T-helper 1 cell treated with Interleukin-12 subunit alpha and Interleukin-12 subunit beta and Interleukin-4 antibody, amounts not matched to agents 30 μg/mL and 1 μg/mL, for 36 hours (primary cell): Measurements from ENCODE around the gene HSPB1.
"Not testable (repeated sequence)": the region's sequence is repeated elsewhere in the genome, so short reads cannot be mapped to it uniquely, and the experiment has no call there.

Source experiments
- H3K27ac Mint-ChIP-seq: one replicate; pipeline ENCODE4 v1.8.0; 2021; ENCODE audit warnings: mild to moderate bottlenecking, mixed read lengths
- H3K27me3 Mint-ChIP-seq: one replicate; pipeline ENCODE4 v1.8.0; 2021; ENCODE audit warnings: low read depth, mixed read lengths
- H3K36me3 Mint-ChIP-seq: one replicate; pipeline ENCODE4 v1.8.0; 2021; ENCODE audit warnings: low read depth, mixed read lengths
- H3K4me1 Mint-ChIP-seq: one replicate; pipeline ENCODE4 v1.8.0; 2021; ENCODE audit warnings: low read depth, mixed read lengths
- H3K4me3 Mint-ChIP-seq: one replicate; pipeline ENCODE4 v1.8.0; 2021; ENCODE audit warnings: mild to moderate bottlenecking, moderate library complexity, mixed read lengths
- H3K9me3 Mint-ChIP-seq: one replicate; pipeline ENCODE4 v1.8.0; 2021; ENCODE audit warnings: mixed read lengths

The HSPB1 gene

GRCh38 chr7:76310102-76310957 is 7.9 kb downstream of the HSPB1 start:
- Mint-ChIP-seq H3K36me3 (no peaks in the 10 kb centered on the region), H3K27me3 (no peaks in the 10 kb centered on the region), H3K4me1 (peaks cover 8% of the 10 kb centered on the region), H3K9me3 (no peaks in the 10 kb centered on the region), H3K4me3 (no peak overlapping the region), H3K27ac (no peak overlapping the region)

- not testable (repeated sequence) for H3K27me3 Mint-ChIP-seq, H3K36me3 Mint-ChIP-seq
These were observed 9.4 kb downstream of the HSPB1 start for GRCh38 chr7:76311838-76312237.

GRCh38 chr7:76314042-76314721 is 11.7 kb downstream of the HSPB1 start:
- H3K4me1 Mint-ChIP-seq: peaks cover 24% of the 10 kb centered on the region
- H3K4me3 Mint-ChIP-seq: peak overlapping the region; percentile 62
- no peaks in the 10 kb centered on the region for H3K27me3 Mint-ChIP-seq
- no peaks in the 10 kb centered on the region for H3K36me3 Mint-ChIP-seq
- no peaks in the 10 kb centered on the region for H3K9me3 Mint-ChIP-seq
- H3K27ac Mint-ChIP-seq: peak overlapping the region; percentile 86

More at GRCh38 chr7:76311838-76312237, 9.4 kb downstream of the HSPB1 start:
- H3K4me1 Mint-ChIP-seq, H3K27ac Mint-ChIP-seq, H3K4me3 Mint-ChIP-seq, H3K9me3 Mint-ChIP-seq: not testable (repeated sequence)

GRCh38 chr7:76314740-76315139 is 12.3 kb downstream of the HSPB1 start:
- H3K4me1 Mint-ChIP-seq: peaks cover 25% of the 10 kb centered on the region
- not testable (repeated sequence) for H3K36me3 Mint-ChIP-seq, H3K27ac Mint-ChIP-seq, H3K27me3 Mint-ChIP-seq, H3K9me3 Mint-ChIP-seq, H3K4me3 Mint-ChIP-seq

- Mint-ChIP-seq H3K9me3 (no peaks in the 10 kb centered on the region), H3K4me3 (no peak overlapping the region), H3K4me1 (peaks cover 28% of the 10 kb centered on the region), H3K27me3 (no peaks in the 10 kb centered on the region), H3K36me3 (no peaks in the 10 kb centered on the region), H3K27ac (no peak overlapping the region)
These were observed 12.9 kb downstream of the HSPB1 start for GRCh38 chr7:76315364-76315763.

- peak overlapping the region; percentile 89 for H3K4me3 Mint-ChIP-seq
- H3K4me1 Mint-ChIP-seq: peaks cover 32% of the 10 kb centered on the region
- peak overlapping the region; percentile 98 for H3K27ac Mint-ChIP-seq
- no peaks in the 10 kb centered on the region for H3K27me3 Mint-ChIP-seq
- peaks cover 2% of the 10 kb centered on the region for H3K36me3 Mint-ChIP-seq
- H3K9me3 Mint-ChIP-seq: no peaks in the 10 kb centered on the region
These were observed 14.7 kb downstream of the HSPB1 start for GRCh38 chr7:76316984-76317781.

GRCh38 chr7:76317782-76318487 is 15.5 kb downstream of the HSPB1 start:
- Mint-ChIP-seq H3K9me3 (no peaks in the 10 kb centered on the region), H3K36me3 (peaks cover 2% of the 10 kb centered on the region), H3K4me1 (peaks cover 32% of the 10 kb centered on the region), H3K27ac (peak overlapping the region; percentile 98), H3K27me3 (no peaks in the 10 kb centered on the region), H3K4me3 (peak overlapping the region; percentile 89)

GRCh38 chr7:76318488-76319353 is 16.2 kb downstream of the HSPB1 start:
- no peaks in the 10 kb centered on the region for H3K27me3 Mint-ChIP-seq
- H3K4me1 Mint-ChIP-seq: peaks cover 30% of the 10 kb centered on the region
- no peaks in the 10 kb centered on the region for H3K9me3 Mint-ChIP-seq
- peak overlapping the region; percentile 98 for H3K27ac Mint-ChIP-seq
- H3K36me3 Mint-ChIP-seq: peaks cover 2% of the 10 kb centered on the region
- peak overlapping the region; percentile 89 for H3K4me3 Mint-ChIP-seq

- H3K27me3 Mint-ChIP-seq: no peaks in the 10 kb centered on the region
- H3K4me3 Mint-ChIP-seq: no peak overlapping the region
- peaks cover 27% of the 10 kb centered on the region for H3K36me3 Mint-ChIP-seq
- peaks cover 21% of the 10 kb centered on the region for H3K4me1 Mint-ChIP-seq
- H3K9me3 Mint-ChIP-seq: no peaks in the 10 kb centered on the region
- no peak overlapping the region for H3K27ac Mint-ChIP-seq
These were observed 22.6 kb downstream of the HSPB1 start for GRCh38 chr7:76325092-76325491.

- no peak overlapping the region for H3K4me3 Mint-ChIP-seq
- no peaks in the 10 kb centered on the region for H3K9me3 Mint-ChIP-seq
- peaks cover 27% of the 10 kb centered on the region for H3K36me3 Mint-ChIP-seq
- no peaks in the 10 kb centered on the region for H3K27me3 Mint-ChIP-seq
- H3K27ac Mint-ChIP-seq: no peak overlapping the region
- peaks cover 26% of the 10 kb centered on the region for H3K4me1 Mint-ChIP-seq
These were observed 23.3 kb downstream of the HSPB1 start for GRCh38 chr7:76325811-76326210.

GRCh38 chr7:76326646-76327233 is 24.3 kb downstream of the HSPB1 start:
- Mint-ChIP-seq H3K27ac (no peak overlapping the region), H3K9me3 (no peaks in the 10 kb centered on the region), H3K36me3 (peaks cover 27% of the 10 kb centered on the region), H3K4me3 (no peak overlapping the region), H3K27me3 (no peaks in the 10 kb centered on the region), H3K4me1 (peaks cover 25% of the 10 kb centered on the region)

- Mint-ChIP-seq H3K4me1 (peaks cover 22% of the 10 kb centered on the region), H3K27me3 (no peaks in the 10 kb centered on the region), H3K9me3 (no peaks in the 10 kb centered on the region), H3K36me3 (peaks cover 30% of the 10 kb centered on the region), H3K4me3 (no peak overlapping the region), H3K27ac (no peak overlapping the region)
These were observed 25.1 kb downstream of the HSPB1 start for GRCh38 chr7:76327610-76328009.

- Mint-ChIP-seq H3K27ac (no peak overlapping the region), H3K4me1 (peaks cover 22% of the 10 kb centered on the region), H3K36me3 (peaks cover 30% of the 10 kb centered on the region), H3K27me3 (no peaks in the 10 kb centered on the region), H3K4me3 (no peak overlapping the region), H3K9me3 (no peaks in the 10 kb centered on the region)
These were observed 25.9 kb downstream of the HSPB1 start for GRCh38 chr7:76328389-76328788.
